Measurements from ENCODE around the gene E2F4. TPM values are rescaled to one million over a fixed set of nuclear protein-coding genes. Genes with fewer than 3 reads are reported as not detected.

E2F4 gene
- total and polyA plus RNA-seq, 2 donors (not counting 1 experiment from before 2014, with no cell fraction given), result 106 to 188 TPM

DNA sequence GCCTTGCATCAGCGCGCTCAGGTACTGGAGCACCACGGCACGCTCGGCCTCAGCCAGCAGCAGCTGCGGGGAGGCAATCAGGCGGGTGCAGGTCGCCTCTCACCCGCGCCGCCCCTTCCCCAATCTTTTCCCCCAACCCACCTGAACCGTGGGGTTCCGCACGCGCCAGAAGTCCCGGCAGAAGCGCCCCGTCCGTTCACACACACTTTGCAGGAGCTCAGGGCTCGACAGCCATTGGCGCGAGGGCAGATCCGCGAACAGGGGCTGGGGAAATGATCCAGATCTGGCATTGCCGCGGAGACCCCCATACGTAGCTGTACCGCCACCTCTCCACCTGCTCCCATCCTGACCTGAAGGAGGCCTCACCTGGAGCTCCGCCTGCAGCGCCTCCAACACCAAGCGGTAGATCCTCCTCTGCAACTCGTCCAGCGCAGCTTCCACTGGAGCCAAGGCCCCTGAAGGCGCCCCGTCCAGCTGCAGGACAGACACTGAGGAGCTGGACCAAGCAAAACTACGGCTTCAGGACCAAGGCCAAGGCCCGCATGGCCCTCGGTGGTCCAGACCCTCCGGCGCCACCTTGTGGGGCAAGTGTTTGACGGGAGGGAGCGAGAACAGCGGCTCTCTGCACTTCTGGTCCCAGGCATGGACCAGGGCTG, 6.8 kb upstream of the E2F4 start:
- Histone ChIP-seq H3K4me2 (replicated peaks; ENCODE audit: low read depth, low read length, poor library complexity, severe bottlenecking) (peak overlapping the region; percentile 99), H4K20me1 (ENCODE audit: control insufficient read depth, insufficient read depth, low read length, poor library complexity, severe bottlenecking) (no peaks in the 10 kb centered on the region), H2AFZ (ENCODE audit: insufficient read depth, low read depth, low read length, poor library complexity, severe bottlenecking) (peak overlapping the region; percentile 88), H3K36me3 (replicated peaks in 1 of 2; ENCODE audit: control extremely low read depth in 1 of 2, control insufficient read depth in 1 of 2, extremely low read depth in 1 of 2, insufficient read depth in 2 of 2, low read length in 1 of 2) (no peaks in the 10 kb centered on the region), H3K27me3 (replicated peaks in 1 of 4; ENCODE audit: control extremely low read depth in 1 of 4, control insufficient read depth in 3 of 4, insufficient read depth in 4 of 4, low read length in 3 of 4) (peaks cover 0 to 31% (median 6%) of the 10 kb centered on the region in 4 experiments), H3K27ac (ENCODE audit: low read length in 2 of 2) (no peak overlapping the region), H3K9me3 (ENCODE audit: control extremely low read depth in 1 of 3, control insufficient read depth in 2 of 3, insufficient read depth in 1 of 3, low read length in 2 of 3) (peaks cover 0 to 3% (median 0%) of the 10 kb centered on the region in 3 donors), H3K9ac (ENCODE audit: low read length) (no peak overlapping the region), H3K4me1 (ENCODE audit: control insufficient read depth in 2 of 2, insufficient read depth in 2 of 2, low read length in 2 of 2) (peaks cover 20 to 22% of the 10 kb centered on the region in 2 donors), H3K4me3 (ENCODE audit: control extremely low read depth in 1 of 5, extremely low read depth in 1 of 5, insufficient read depth in 1 of 5, low read depth in 2 of 5, low read length in 4 of 5) (peak overlapping the region in 2 of 5 experiments; percentile 69 to 95), H3K79me2 (ENCODE audit: control insufficient read depth, insufficient read depth, low read length) (no peaks in the 10 kb centered on the region)
- CTCF ChIA-PET, result interaction anchor here (0.7 to 2.5 kb wide), 27 partner anchors 8 to 296 kb away, joined by 3 to 27 read pairs (median 5); partner anchors contain the start of genes ATP6V0D1, FBXL8, FHOD1 and NOL3
- intact Hi-C loops (cut with micrococcal nuclease), result loop anchor here (1.0 to 2.0 kb wide), 4 partner anchors 62 to 238 kb away; partner anchors contain the start of genes FHOD1 and PHAF1
- peaks cover 11% of the 10 kb centered on the region for H3K27me3 Mint-ChIP-seq
- POLR2A ChIA-PET, result interaction anchor here (0.6 kb wide), 1 partner anchor 56 kb away, joined by 3 read pairs; no protein-coding TSS in a partner anchor
- H3K27ac Mint-ChIP-seq, result peak overlapping the region; percentile 82
- TF ChIP-seq EZH2 (IDR thresholded peaks at IDR 0.05; ENCODE audit: borderline replicate concordance, insufficient read depth, low read depth, low read length, poor library complexity, severe bottlenecking), result no peak
- TF ChIP-seq, protein P1, sequence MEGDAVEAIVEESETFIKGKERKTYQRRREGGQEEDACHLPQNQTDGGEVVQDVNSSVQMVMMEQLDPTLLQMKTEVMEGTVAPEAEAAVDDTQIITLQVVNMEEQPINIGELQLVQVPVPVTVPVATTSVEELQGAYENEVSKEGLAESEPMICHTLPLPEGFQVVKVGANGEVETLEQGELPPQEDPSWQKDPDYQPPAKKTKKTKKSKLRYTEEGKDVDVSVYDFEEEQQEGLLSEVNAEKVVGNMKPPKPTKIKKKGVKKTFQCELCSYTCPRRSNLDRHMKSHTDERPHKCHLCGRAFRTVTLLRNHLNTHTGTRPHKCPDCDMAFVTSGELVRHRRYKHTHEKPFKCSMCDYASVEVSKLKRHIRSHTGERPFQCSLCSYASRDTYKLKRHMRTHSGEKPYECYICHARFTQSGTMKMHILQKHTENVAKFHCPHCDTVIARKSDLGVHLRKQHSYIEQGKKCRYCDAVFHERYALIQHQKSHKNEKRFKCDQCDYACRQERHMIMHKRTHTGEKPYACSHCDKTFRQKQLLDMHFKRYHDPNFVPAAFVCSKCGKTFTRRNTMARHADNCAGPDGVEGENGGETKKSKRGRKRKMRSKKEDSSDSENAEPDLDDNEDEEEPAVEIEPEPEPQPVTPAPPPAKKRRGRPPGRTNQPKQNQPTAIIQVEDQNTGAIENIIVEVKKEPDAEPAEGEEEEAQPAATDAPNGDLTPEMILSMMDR (IDR thresholded peaks at IDR 0.05), result peak; percentile 85
- ATAC-seq (ENCODE audit: low read depth), result peak; percentile 9
- no peaks in the 10 kb centered on the region for H3K9me3 Mint-ChIP-seq (ENCODE audit: insufficient read depth)
- 20% methylated on average over 43 of the region's 43 CpGs for WGBS (ENCODE audit: insufficient coverage)
- peaks cover 13% of the 10 kb centered on the region for H3K4me1 Mint-ChIP-seq
- H3K4me3 Mint-ChIP-seq, result peak overlapping the region; percentile 93
- DNase-seq, result peak; percentile 87

DNA sequence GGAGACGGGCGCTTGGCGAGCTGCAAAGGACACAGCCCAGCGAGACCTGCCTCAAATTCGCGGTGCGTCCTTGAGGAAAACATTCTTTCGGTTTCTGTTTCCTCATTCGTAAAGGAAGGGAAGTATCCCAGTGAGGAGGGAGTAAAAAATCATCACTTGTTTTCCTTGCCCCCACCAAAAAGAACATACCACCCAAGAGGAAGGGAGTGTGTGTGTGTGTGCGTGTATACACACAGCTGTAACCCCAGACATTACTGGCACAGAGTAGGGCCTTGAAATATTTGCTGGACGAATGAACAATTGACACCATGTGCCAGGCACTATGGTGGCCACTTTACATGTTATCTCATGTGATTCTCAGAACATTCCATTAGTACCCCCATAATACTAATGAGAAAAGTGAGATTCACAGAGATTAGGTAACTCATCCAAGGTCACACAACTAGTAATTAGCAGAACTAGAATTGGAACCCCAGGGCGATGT, 6.3 kb upstream of the E2F4 start:
- H3K4me3 ChIP-seq (ENCODE audit: control extremely low read depth in 1 of 5, extremely low read depth in 1 of 5, insufficient read depth in 1 of 5, low read depth in 2 of 5, low read length in 4 of 5), result no peak overlapping the region
- peaks cover 20 to 22% of the 10 kb centered on the region in 2 donors for H3K4me1 ChIP-seq (ENCODE audit: control insufficient read depth in 2 of 2, insufficient read depth in 2 of 2, low read length in 2 of 2)
- intact Hi-C loops (cut with micrococcal nuclease), result loop anchor here (1.0 to 2.0 kb wide), 3 partner anchors 61 to 231 kb away; partner anchors contain the start of genes FHOD1 and PHAF1
- WGBS (ENCODE audit: insufficient coverage), result 24% methylated on average over 4 of the region's 12 CpGs
- ChIA-PET CTCF (interaction anchor here (0.9 to 2.5 kb wide), 25 partner anchors 9 to 295 kb away, joined by 3 to 27 read pairs (median 5); partner anchors contain the start of genes ATP6V0D1, FBXL8, FHOD1 and NOL3), POLR2A (no interaction called here)
- no peak for TF ChIP-seq EZH2 (IDR thresholded peaks at IDR 0.05; ENCODE audit: borderline replicate concordance, insufficient read depth, low read depth, low read length, poor library complexity, severe bottlenecking)
- TF ChIP-seq, protein P1 (IDR thresholded peaks at IDR 0.05), result peak; percentile 46
- Mint-ChIP-seq H3K27ac (peak overlapping the region; percentile 82), H3K27me3 (peaks cover 11% of the 10 kb centered on the region), H3K4me3 (peak overlapping the region; percentile 93), H3K4me1 (peaks cover 13% of the 10 kb centered on the region), H3K9me3 (ENCODE audit: insufficient read depth) (no peaks in the 10 kb centered on the region)
- no peak for ATAC-seq (ENCODE audit: low read depth)
- no peak overlapping the region for H3K9ac ChIP-seq (ENCODE audit: low read length)
- no peaks in the 10 kb centered on the region for H4K20me1 ChIP-seq (ENCODE audit: control insufficient read depth, insufficient read depth, low read length, poor library complexity, severe bottlenecking)
- H3K4me2 ChIP-seq (replicated peaks; ENCODE audit: low read depth, low read length, poor library complexity, severe bottlenecking), result peak overlapping the region; percentile 99
- no peaks in the 10 kb centered on the region for H3K79me2 ChIP-seq (ENCODE audit: control insufficient read depth, insufficient read depth, low read length)
- H2AFZ ChIP-seq (ENCODE audit: insufficient read depth, low read depth, low read length, poor library complexity, severe bottlenecking), result peak overlapping the region; percentile 16
- H3K27me3 ChIP-seq (replicated peaks in 1 of 4; ENCODE audit: control extremely low read depth in 1 of 4, control insufficient read depth in 3 of 4, insufficient read depth in 4 of 4, low read length in 3 of 4), result peaks cover 0 to 31% (median 6%) of the 10 kb centered on the region in 4 experiments
- H3K36me3 ChIP-seq (replicated peaks in 1 of 2; ENCODE audit: control extremely low read depth in 1 of 2, control insufficient read depth in 1 of 2, extremely low read depth in 1 of 2, insufficient read depth in 2 of 2, low read length in 1 of 2), result no peaks in the 10 kb centered on the region
- DNase-seq, result no peak
- no peak overlapping the region for H3K27ac ChIP-seq (ENCODE audit: low read length in 2 of 2)
- peaks cover 0 to 3% (median 0%) of the 10 kb centered on the region in 3 donors for H3K9me3 ChIP-seq (ENCODE audit: control extremely low read depth in 1 of 3, control insufficient read depth in 2 of 3, insufficient read depth in 1 of 3, low read length in 2 of 3)
